Daoy (cell line): ENCODE measurements around the gene GATA6. TPM values are rescaled to one million over a fixed set of nuclear protein-coding genes. Genes with fewer than 3 reads are reported as not detected.
A peak's percentile ranks its signal among the peaks of the same experiment; 100 is the strongest.

ENCODE experiments used
- DNase-seq: peaks from one replicate; pipeline ENCODE4 v3.0.0-alpha.2; 2015; ENCODE audit warnings: low read depth
- total RNA-seq: library from RNA; depleted of rRNA; stranded (reverse); fragments of >200 nt; shearing (Covaris generic); gene quantifications from 2 replicates; pipeline ENCODE4 v1.2.3, GENCODE V29; 2014

The GATA6 gene
- total RNA-seq, 1 experiment from 2014 or later, result 19.0 TPM

- no peak for DNase-seq
Observed at GRCh38 chr18:22166069-22166950, 3.1 kb upstream of the GATA6 start.

DNA sequence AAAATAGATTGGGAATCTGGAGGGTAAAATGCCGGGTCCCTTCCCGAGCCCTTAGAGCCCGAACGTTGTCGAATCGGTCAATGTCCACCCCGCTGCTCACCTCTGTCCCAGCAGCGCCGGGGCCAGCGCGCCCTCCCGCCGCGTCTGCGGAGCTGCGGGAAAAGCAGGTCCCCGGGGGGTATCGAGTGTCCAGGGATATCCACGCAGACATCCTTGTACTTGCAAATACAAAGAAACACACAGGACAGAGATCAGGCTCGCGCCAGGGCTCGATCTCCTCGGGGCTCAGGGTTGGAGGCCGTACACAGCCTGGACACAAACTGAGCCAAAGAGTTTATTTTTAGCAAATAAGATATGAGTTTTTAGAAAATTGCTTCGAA lies 2.3 kb upstream of the GATA6 start:
- no peak for DNase-seq

- DNase-seq, result peak; percentile 55
Observed at GRCh38 chr18:22167471-22168241, 1.7 kb upstream of the GATA6 start.

DNA sequence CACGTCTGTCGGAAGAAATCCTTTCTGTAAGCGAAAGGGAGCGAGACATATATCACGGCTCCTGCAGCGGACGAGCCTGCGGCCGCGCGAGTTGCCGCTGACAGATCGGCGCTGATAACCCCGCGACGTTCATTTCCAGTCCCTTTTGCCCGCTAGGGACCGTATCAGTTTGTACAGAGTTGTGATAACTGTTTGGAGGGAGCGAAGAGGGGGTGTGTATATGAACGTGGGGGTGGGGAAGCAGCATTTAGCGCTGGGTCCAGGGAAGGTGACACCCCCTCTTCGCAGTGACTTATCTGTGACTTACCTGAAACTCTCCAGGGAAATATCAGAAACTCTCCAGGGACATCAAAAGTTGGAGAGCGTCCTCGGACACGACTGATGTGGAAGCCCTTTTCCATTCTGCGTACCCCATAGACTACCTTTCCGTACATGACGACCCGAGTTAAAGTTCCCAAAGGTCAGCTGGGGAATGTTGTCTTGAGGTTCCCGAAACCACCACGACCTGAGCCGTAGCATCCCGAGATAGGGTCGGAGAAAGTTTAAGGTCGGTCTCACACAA lies 948 bp upstream of the GATA6 start:
- DNase-seq, result peak; percentile 51

DNA sequence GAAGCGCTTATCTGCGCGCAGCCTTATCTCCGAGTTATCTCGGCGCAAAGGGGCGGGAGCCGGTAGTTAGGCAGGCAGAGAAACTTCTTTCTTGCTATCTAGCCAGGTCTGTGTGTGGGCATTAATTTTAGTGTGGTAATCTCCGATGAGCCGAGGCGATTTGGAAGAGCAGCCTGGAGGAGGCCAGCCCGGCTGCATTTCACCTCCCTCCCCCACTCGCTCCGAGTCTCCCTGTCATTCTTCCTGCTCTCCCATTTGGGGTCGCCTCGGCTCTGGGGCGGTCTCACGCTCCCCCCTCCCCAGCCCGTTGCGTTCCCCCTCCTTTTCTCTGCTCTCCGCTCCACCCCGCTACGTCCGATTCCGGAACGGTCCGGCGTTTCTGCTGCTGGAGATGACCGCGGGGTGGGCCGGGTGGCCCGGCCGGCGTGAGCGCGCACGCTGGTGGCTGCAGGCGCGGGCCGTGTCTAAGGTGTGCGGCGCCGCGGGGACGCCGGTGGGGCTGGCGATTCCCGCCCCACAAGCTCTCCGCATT lies 566 bp downstream of the GATA6 start:
- DNase-seq, result peak; percentile 48

GRCh38 chr18:22170421-22171257 lies 1.2 kb downstream of the GATA6 start:
- peak; percentile 63 for DNase-seq

GRCh38 chr18:22171258-22172119 lies 2.1 kb downstream of the GATA6 start:
- no peak for DNase-seq

GRCh38 chr18:22172120-22172582 lies 2.8 kb downstream of the GATA6 start:
- DNase-seq, result no peak

DNA sequence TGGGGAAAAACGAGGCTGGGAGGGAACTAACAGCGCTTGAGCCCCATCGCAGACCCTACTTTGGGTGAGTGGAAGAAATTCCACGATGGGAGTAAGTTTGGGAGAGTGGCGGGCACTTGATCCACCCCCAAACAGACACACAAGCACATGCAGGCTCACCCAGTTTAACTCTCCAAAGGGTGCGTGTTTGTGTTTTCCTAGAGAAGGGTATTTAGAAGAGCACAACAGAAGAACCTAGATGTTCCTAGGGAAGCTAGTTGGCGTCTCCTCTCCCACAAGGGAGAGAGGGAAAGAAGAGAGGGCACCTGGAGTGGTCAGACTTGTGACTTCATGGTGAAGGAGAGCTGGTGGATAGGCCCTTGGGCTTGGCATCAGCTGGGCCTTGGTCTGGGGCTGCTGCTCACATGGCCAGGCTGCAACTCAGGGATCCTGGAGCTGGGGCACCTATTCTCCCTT lies 3.2 kb downstream of the GATA6 start:
- DNase-seq, result no peak

DNA sequence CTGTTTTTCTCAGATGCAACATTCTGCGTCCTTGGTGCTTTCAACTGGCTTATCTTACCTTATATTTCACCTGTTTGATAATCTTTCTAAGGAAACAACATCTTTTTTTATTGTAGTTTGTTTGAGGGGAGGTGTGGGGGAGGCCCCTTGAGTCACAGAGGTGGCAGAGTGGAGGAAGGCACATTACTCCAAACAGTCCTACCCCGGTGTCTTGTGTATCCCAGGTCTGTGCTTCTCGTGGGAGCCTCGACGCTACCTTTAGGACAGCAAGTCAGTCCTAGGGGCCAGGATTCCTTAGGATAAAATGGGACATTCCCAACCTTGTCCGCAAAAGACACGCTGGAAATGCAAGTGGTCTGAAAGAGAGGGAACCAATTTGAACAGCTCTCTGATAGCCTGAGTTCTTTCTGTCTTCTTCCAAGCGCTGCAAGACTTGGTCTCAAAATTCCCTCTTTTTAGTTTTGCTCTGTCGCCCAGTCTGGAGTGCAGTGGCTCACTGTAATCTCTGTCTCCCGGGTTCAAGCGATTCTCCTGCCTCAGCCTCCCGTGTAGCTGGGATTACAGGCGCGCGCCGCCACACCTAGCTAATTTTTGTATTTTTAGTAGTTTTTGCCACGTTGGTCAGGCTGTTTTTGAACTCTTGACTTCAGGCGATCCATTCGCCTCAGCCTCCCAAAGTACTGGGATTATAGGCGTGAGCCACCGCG lies 4.0 kb downstream of the GATA6 start:
- DNase-seq, result no peak

GRCh38 chr18:22173928-22174301 lies 4.5 kb downstream of the GATA6 start:
- DNase-seq, result no peak

- no peak for DNase-seq
Observed at GRCh38 chr18:22174341-22175145, 5.2 kb downstream of the GATA6 start.

- DNase-seq, result no peak
Observed at GRCh38 chr18:22175346-22175745, 6.0 kb downstream of the GATA6 start.

- no peak for DNase-seq
Observed at GRCh38 chr18:22176420-22177326, 7.3 kb downstream of the GATA6 start.

DNA sequence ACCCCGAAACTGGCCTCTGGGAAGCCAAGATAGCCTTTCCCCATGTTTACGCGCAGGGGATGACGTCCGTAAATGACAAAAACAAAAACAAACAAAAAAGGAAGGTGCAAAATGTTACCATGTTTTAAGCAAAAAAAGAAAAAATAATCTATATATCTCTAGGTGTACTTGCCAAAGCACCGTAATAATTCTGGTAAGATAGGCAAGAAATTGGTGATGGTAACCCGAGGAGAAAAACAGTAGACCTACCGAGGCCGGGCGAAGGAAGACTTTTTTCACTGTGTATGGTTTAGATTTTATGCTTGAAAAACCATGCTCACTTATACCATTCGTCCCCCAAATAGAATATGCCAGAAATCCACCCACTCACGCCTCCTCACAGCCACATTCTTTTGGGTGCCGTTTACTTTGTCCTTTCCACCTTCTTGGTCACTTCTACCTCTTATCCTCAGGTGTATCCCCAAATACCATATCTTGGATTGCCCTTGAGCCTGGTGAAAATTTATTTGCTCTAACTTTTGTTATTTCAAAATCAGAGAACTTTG lies 8.0 kb downstream of the GATA6 start:
- DNase-seq, result no peak

- DNase-seq, result no peak
Observed at GRCh38 chr18:22179174-22179573, 9.8 kb downstream of the GATA6 start.

- DNase-seq, result no peak
Observed at GRCh38 chr18:22179631-22180030, 10.2 kb downstream of the GATA6 start.
